Frontal cortex (tissue), 4 donors: Measurements from ENCODE around the gene STUB1. TPM values are rescaled to one million over a fixed set of nuclear protein-coding genes. Genes with fewer than 3 reads are reported as not detected.
"Not testable (repeated sequence)": the region's sequence is repeated elsewhere in the genome, so short reads cannot be mapped to it uniquely, and the experiment has no call there.

Source experiments
- DNase-seq, 2 donors: peaks; one replicate each; pipeline ENCODE4 v3.0.0; 2012; ENCODE audit warnings: low spot score in 2 of 2
- FAIRE-seq: peaks from 2 replicates; lab custom pipeline; 2012; peaks lifted over from hg19 to GRCh38; lab: Jason Lieb, UNC
- total RNA-seq: library from RNA; depleted of rRNA; stranded (reverse); fragments of >200 nt; gene quantifications from one replicate; pipeline ENCODE4 v1.2.3, GENCODE V29; 2014
- donor health status: control.
- donor health status: control.
- donor health status: control.

STUB1 gene
- total RNA-seq, 1 donor from 2014 or later = 77.5 TPM

- no peak for FAIRE-seq
- no peak for DNase-seq
Measured at GRCh38 chr16:687499-687898, 7.3 kb downstream of the STUB1 start.

GRCh38 chr16:689175-689897, 9.1 kb downstream of the STUB1 start:
- DNase-seq (no peak), FAIRE-seq (no peak)

- not testable (repeated sequence) for DNase-seq, FAIRE-seq
Measured at GRCh38 chr16:691242-691641, 11.0 kb downstream of the STUB1 start.

- DNase-seq (no peak), FAIRE-seq (no peak)
Measured at GRCh38 chr16:692356-693108, 12.3 kb downstream of the STUB1 start.

- DNase-seq (no peak), FAIRE-seq (no peak)
Measured at GRCh38 chr16:693364-693763, 13.2 kb downstream of the STUB1 start.

- no peak for DNase-seq
- no peak for FAIRE-seq
Measured at GRCh38 chr16:693766-694165, 13.6 kb downstream of the STUB1 start.

GRCh38 chr16:694187-694862, 14.1 kb downstream of the STUB1 start:
- no peak for DNase-seq
- FAIRE-seq = no peak

GRCh38 chr16:694863-695354, 14.7 kb downstream of the STUB1 start:
- DNase-seq (no peak), FAIRE-seq (no peak)

GRCh38 chr16:695355-696089, 15.3 kb downstream of the STUB1 start:
- DNase-seq (peak in 1 of 2 donors; percentile 53), FAIRE-seq (no peak)

GRCh38 chr16:698911-699671, 18.9 kb downstream of the STUB1 start:
- FAIRE-seq (no peak), DNase-seq (no peak)

- DNase-seq (peak in 1 of 2 donors; percentile 64), FAIRE-seq (no peak)
Measured at GRCh38 chr16:700684-701584, 20.7 kb downstream of the STUB1 start.

GRCh38 chr16:702341-702740, 22.1 kb downstream of the STUB1 start:
- DNase-seq (no peak), FAIRE-seq (no peak)

- no peak for DNase-seq
- FAIRE-seq = no peak
Measured at GRCh38 chr16:703406-703805, 23.2 kb downstream of the STUB1 start.

GRCh38 chr16:704047-704446, 23.8 kb downstream of the STUB1 start:
- FAIRE-seq = no peak
- DNase-seq = no peak

- FAIRE-seq = no peak
- DNase-seq = no peak
Measured at GRCh38 chr16:704552-705380, 24.6 kb downstream of the STUB1 start.

- DNase-seq = peak; percentile 85 to 86
Measured at GRCh38 chr16:705431-706188, 25.4 kb downstream of the STUB1 start, which contains the start of gene FBXL16. TSS of gene FBXL16 (minus strand) at chr16:705801. CDS start at chr16:697405, 8,396 bp downstream.

More at GRCh38 chr16:705431-706188, 25.4 kb downstream of the STUB1 start, which contains the start of gene FBXL16:
- FAIRE-seq = no peak
